Measurements from ENCODE around the gene TMEFF2. TPM values are rescaled to one million over a fixed set of nuclear protein-coding genes. Genes with fewer than 3 reads are reported as not detected.

TMEFF2 gene
- total RNA-seq, 2 donors from 2014 or later: 0.09 TPM; not detected in 1

DNA sequence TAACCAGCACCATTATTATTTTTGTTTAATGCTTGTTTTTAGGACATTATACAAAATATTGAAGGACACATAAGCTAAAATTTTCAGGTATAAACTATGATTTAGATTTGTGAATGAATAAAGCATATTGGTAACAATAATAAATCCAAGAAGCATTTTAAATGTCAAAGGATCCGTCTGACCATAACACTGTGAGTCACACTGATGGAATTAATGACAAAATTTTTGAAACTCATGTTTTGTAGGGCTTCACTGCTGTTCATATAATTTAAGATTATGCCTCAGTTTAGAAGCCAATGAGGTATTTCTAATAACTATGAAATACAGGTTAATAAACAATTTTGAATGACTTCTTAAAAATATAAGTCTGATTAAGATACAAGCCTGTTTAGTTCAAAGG lies 124.6 kb downstream of the TMEFF2 start:
- no peaks in the 10 kb centered on the region for H3K9me3 Mint-ChIP-seq
- H3K4me3 Mint-ChIP-seq: no peak overlapping the region
- no peak overlapping the region for H3K27ac Mint-ChIP-seq
- H3K36me3 ChIP-seq (ENCODE audit: control insufficient read depth, insufficient read depth, low read length): no peaks in the 10 kb centered on the region
- WGBS, 2 experiments (ENCODE audit: insufficient coverage in 1 of 2, insufficient read length in 1 of 2): 81% methylated on average over 1 of the region's 1 CpG; no CpG with 5 or more reads in 1 of the 2 experiments
- TF ChIP-seq, protein P1, sequence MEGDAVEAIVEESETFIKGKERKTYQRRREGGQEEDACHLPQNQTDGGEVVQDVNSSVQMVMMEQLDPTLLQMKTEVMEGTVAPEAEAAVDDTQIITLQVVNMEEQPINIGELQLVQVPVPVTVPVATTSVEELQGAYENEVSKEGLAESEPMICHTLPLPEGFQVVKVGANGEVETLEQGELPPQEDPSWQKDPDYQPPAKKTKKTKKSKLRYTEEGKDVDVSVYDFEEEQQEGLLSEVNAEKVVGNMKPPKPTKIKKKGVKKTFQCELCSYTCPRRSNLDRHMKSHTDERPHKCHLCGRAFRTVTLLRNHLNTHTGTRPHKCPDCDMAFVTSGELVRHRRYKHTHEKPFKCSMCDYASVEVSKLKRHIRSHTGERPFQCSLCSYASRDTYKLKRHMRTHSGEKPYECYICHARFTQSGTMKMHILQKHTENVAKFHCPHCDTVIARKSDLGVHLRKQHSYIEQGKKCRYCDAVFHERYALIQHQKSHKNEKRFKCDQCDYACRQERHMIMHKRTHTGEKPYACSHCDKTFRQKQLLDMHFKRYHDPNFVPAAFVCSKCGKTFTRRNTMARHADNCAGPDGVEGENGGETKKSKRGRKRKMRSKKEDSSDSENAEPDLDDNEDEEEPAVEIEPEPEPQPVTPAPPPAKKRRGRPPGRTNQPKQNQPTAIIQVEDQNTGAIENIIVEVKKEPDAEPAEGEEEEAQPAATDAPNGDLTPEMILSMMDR (conservative IDR thresholded peaks at IDR 0.05): no peak
- no peak overlapping the region for H3K4me3 ChIP-seq (ENCODE audit: low read length)
- H3K27me3 Mint-ChIP-seq (ENCODE audit: insufficient read depth): no peaks in the 10 kb centered on the region
- H3K9me3 ChIP-seq (ENCODE audit: control insufficient read depth, low read length): no peaks in the 10 kb centered on the region
- H3K4me1 ChIP-seq (ENCODE audit: control insufficient read depth, insufficient read depth, low read length): no peaks in the 10 kb centered on the region
- peaks cover 10% of the 10 kb centered on the region for H3K4me1 Mint-ChIP-seq
- no peak overlapping the region for H3K9ac ChIP-seq (ENCODE audit: extremely low read depth, low read length, poor library complexity, severe bottlenecking)
- no peak for DNase-seq
- no peaks in the 10 kb centered on the region for H3K36me3 Mint-ChIP-seq (ENCODE audit: low read depth)
- no peaks in the 10 kb centered on the region for H3K27me3 ChIP-seq (ENCODE audit: control insufficient read depth, insufficient read depth, low read length, poor library complexity, severe bottlenecking)
- no peak overlapping the region for H3K27ac ChIP-seq (ENCODE audit: low read depth, low read length)

DNA sequence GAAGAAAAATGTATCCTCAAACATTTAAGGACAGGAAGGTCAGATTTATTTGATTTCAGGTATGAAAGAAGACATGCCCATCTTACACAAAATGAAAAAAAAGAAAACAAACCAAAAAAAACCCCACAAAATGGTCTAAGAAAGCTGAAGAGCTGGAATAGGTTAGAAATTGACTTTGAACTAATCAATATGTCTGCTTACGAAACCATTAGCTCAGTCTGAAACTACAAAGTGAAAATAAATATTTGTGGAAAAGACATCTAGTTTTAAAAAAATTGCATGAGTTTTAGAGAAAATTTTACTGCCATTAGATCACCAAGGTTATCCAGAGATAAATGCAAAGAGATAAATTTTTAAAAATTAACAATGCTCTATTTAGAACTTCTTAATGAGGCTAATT lies 125.3 kb downstream of the TMEFF2 start:
- Histone ChIP-seq H3K4me1 (ENCODE audit: control insufficient read depth, insufficient read depth, low read length) (no peaks in the 10 kb centered on the region), H3K9me3 (ENCODE audit: control insufficient read depth, low read length) (no peaks in the 10 kb centered on the region), H3K27ac (ENCODE audit: low read depth, low read length) (no peak overlapping the region), H3K27me3 (ENCODE audit: control insufficient read depth, insufficient read depth, low read length, poor library complexity, severe bottlenecking) (no peaks in the 10 kb centered on the region), H3K36me3 (ENCODE audit: control insufficient read depth, insufficient read depth, low read length) (no peaks in the 10 kb centered on the region), H3K4me3 (ENCODE audit: low read length) (no peak overlapping the region), H3K9ac (ENCODE audit: extremely low read depth, low read length, poor library complexity, severe bottlenecking) (no peak overlapping the region)
- no peaks in the 10 kb centered on the region for H3K27me3 Mint-ChIP-seq (ENCODE audit: insufficient read depth)
- H3K4me1 Mint-ChIP-seq: peaks cover 10% of the 10 kb centered on the region
- 87 to 100% methylated on average over 1 of the region's 1 CpG for WGBS, 2 experiments (ENCODE audit: insufficient coverage in 1 of 2, insufficient read length in 1 of 2)
- no peak for DNase-seq
- H3K9me3 Mint-ChIP-seq: no peaks in the 10 kb centered on the region
- H3K36me3 Mint-ChIP-seq (ENCODE audit: low read depth): no peaks in the 10 kb centered on the region
- TF ChIP-seq, protein P1 (conservative IDR thresholded peaks at IDR 0.05): no peak
- H3K4me3 Mint-ChIP-seq: no peak overlapping the region
- no peak overlapping the region for H3K27ac Mint-ChIP-seq

DNA sequence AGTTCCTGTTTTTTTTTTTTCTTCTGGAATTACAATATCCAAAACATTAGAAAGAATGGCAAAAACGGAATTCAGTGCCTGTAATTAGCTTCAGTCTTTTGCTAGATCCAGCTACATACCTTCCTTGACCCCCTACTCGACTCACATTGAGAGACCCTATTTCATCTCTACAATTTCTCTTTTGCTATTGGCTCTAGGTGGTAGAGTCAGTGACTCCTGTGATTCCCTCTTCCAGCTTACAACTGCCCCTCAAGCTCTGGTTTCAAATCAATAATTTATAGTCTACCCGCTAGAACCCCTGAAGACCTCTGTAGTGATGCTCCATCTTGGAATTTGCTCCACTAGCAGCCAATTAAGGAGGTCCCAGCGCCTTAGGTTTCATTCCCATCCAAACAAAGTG lies 125.8 kb downstream of the TMEFF2 start:
- Histone ChIP-seq H3K9me3 (ENCODE audit: control insufficient read depth, low read length) (no peaks in the 10 kb centered on the region), H3K9ac (ENCODE audit: extremely low read depth, low read length, poor library complexity, severe bottlenecking) (no peak overlapping the region), H3K27me3 (ENCODE audit: control insufficient read depth, insufficient read depth, low read length, poor library complexity, severe bottlenecking) (no peaks in the 10 kb centered on the region), H3K36me3 (ENCODE audit: control insufficient read depth, insufficient read depth, low read length) (no peaks in the 10 kb centered on the region), H3K4me3 (ENCODE audit: low read length) (no peak overlapping the region), H3K27ac (ENCODE audit: low read depth, low read length) (no peak overlapping the region), H3K4me1 (ENCODE audit: control insufficient read depth, insufficient read depth, low read length) (no peaks in the 10 kb centered on the region)
- Mint-ChIP-seq H3K27ac (no peak overlapping the region), H3K9me3 (no peaks in the 10 kb centered on the region), H3K36me3 (ENCODE audit: low read depth) (no peaks in the 10 kb centered on the region), H3K27me3 (ENCODE audit: insufficient read depth) (no peaks in the 10 kb centered on the region), H3K4me3 (no peak overlapping the region), H3K4me1 (peaks cover 10% of the 10 kb centered on the region)
- WGBS, 2 experiments (ENCODE audit: insufficient coverage in 1 of 2, insufficient read length in 1 of 2): 88 to 89% methylated on average over 4 of the region's 4 CpGs
- no peak for DNase-seq
- TF ChIP-seq, protein P1 (conservative IDR thresholded peaks at IDR 0.05): no peak
